ENCODE measurements around the gene TBC1D4. TPM values are rescaled to one million over a fixed set of nuclear protein-coding genes. Genes with fewer than 3 reads are reported as not detected.
A peak's percentile ranks its signal among the peaks of the same experiment; 100 is the strongest.

TBC1D4 gene
- total RNA-seq, 1 donor from 2014 or later, result 116 TPM

- ATAC-seq, result no peak
- intact Hi-C loops (cut with micrococcal nuclease), result no loop called here
Observed at GRCh38 chr13:75489502-75490263, 7.7 kb upstream of the TBC1D4 start.

DNA sequence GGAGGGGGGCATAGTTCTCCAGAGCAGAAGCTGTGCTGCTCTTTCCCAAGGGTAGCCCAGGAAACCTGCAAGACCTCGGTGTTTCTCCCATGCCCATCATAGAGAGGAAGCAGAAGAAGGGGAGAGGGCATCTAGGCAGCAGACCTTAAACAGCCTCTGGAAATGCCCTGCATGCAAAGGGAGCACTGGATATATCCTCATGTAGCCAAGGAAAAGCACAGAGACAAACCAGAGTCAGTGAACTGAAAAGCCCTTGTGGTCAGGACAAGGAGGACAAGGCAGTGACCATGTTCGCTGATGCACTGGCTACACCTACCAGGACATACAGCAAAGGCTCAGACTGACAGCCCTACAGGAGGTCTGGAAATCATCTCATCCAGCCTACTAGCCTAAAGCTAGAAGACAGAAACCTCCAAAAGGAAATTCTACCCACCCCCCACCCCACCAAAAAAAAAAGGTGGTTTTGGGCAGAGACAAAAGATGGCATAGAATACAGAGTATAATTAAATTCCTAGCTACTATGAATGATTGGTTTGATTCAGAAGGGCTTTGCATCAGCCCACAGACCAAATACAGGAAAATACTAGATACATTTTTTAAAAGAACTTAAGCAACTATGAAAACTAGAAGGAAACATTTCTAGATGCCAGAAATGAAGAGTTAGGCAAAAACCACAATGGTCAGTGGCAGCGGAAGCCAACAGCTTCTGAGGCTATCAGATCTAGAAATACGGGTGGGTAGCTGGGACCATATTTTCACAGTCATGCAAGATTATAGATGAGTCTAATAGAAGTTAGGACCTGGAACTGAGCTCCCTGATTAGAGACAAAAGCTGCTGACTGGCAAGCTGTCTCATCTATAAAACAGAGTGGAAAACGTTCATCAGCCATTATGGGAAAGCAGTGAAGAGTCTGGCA lies 4.4 kb upstream of the TBC1D4 start:
- intact Hi-C loops (cut with micrococcal nuclease), result no loop called here
- ATAC-seq (no peak), DNase-seq (no peak)

More at GRCh38 chr13:75489502-75490263, 7.7 kb upstream of the TBC1D4 start:
- no peak for DNase-seq

DNA sequence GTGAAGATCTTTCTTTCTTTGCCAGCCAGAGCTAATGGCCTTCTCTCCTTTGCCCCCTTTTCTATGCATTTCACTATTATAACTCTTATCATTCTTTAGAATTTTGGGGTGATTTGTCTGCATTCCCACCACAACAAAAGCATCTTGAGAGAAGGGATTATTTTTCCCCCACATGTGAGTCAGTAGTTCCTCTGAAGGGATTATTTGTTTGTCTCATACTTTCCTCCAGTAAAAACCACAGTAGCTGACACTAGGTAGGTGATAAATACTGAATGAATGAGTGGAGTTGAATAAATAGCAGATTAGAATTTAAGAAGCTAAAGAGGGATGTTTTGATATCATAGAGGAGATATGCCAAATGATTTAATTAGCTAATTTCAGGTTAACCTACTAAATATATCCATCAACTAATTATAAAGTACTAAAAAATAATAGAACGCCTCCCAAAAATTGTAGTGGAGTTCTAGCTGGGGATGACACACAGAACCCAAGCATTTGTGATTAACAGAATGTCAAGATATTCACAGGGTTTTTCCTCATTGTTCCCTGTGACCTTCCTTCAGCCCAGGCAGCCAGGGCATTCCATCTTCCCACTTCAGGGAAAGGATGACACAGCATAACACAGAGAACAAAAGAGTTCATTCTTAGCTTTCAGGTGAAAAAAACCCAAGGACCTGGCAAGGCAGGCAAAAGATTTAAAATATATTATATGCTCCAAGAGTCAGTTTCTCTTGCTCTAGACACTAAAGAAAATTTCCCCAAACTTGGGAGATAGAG lies 3.5 kb upstream of the TBC1D4 start:
- intact Hi-C loops (cut with micrococcal nuclease), result no loop called here
- DNase-seq, result no peak
- no peak for ATAC-seq

- intact Hi-C loops (cut with micrococcal nuclease), result loop anchor here (5.0 kb wide), 1 partner anchor 110 kb away; no protein-coding TSS in a partner anchor
- no peak for DNase-seq
- no peak for ATAC-seq
Observed at GRCh38 chr13:75482820-75483079, 781 bp upstream of the TBC1D4 start.

DNA sequence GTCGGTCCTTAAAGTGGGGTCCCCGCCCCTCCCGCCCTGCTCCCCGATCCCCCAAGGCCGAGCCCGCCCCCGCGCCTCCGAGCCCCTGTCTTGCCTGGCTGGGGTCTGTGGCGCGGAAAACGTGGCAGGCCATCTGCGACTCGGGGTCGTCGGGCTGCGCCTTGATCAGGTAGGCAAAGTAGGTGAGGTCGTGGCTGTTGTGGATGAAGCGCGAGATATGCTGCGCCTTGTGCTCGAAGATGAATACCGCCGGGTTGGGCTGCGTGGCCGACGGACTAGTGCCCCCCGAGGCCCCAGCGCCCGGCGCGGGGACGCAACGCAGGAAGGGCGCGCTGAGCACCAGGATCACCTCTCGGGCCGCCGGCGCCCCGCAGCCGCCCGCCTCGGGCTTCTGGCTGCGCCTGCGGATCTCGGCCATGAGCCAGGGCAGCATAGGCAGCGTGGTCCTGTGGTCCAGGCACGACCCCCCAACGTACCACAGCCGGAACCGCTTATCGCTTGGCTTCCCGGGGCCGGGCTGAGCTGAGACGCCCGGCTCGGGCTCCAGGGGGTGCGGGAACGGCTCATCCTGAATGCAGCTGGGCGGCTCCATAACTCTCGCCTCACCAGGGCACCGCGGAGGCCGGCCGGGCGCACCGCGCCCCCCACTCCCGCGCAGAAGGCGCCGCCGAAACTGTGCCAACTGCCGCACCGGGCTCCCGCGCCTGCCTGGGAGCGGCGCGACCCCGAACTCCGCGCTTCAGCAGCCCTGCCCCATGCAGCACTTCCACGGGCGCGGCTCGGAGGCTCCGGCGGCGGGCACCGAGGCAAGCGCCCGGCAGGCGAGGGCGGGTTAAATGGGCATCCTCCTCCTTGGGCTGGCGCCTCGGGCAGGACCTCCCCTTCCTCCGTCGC lies 546 bp downstream of the TBC1D4 start:
- ATAC-seq (peak; percentile 59), DNase-seq (peak; percentile 58)
- intact Hi-C loops (cut with micrococcal nuclease), result loop anchor here (5.0 kb wide), 1 partner anchor 109 kb away; no protein-coding TSS in a partner anchor

- peak; percentile 33 for ATAC-seq
- intact Hi-C loops (cut with micrococcal nuclease), result loop anchor here (5.0 kb wide), 1 partner anchor 108 kb away; no protein-coding TSS in a partner anchor
- peak; percentile 71 for DNase-seq
Observed at GRCh38 chr13:75480671-75481175, 1.2 kb downstream of the TBC1D4 start.

DNA sequence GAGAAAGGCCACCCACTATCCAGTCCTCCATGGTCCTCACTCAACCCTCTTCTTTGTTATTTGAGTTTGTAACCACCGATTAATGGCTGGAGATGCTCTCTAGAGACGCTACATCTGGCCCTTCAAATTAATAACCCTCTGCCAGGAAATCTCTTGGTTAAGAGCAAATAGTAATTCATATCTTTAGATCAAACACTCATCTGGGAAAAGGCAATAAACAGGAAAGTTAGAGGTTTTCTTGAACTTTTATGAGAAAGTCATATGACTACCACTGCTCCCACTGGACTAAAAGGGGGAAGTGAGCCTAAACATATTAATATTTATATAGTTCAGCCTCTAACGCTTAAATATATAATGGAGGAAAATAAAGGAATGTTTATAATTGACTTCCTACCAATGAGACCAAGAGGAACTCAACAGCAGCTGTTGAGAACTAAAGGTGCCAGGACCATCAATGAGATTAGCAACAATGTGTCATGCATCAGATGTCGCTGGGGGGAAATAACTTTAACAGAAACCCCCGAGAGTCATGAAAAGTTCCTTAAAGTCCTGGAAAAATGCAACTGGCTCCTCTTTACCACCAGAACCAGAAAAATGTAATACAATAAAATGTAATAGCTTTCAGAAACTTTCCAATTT lies 2.7 kb downstream of the TBC1D4 start:
- intact Hi-C loops (cut with micrococcal nuclease), result no loop called here

DNA sequence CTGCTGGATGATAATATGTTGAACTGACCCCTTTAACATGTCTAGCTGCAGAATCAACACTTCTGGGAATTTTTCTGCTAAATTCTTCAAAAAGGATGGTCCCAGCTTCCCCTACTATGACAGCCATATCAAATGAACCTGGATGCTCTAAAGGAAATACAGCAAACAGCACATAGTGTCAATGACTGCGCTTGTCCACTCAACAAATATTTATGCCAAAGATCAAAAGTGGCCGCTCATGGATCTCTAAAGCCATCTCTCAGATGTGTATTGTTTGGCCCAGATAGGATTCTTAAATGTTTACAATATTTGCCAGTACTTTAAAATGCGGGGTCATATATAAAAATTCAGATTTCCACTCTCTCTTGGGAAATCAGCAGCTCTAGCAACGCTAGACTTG lies 3.3 kb downstream of the TBC1D4 start:
- intact Hi-C loops (cut with micrococcal nuclease), result no loop called here
- no peak for ATAC-seq

More for the DNA sequence above, 2.7 kb downstream of the TBC1D4 start:
- DNase-seq (no peak), ATAC-seq (no peak)

GRCh38 chr13:75474956-75475355 lies 7.0 kb downstream of the TBC1D4 start:
- intact Hi-C loops (cut with micrococcal nuclease), result no loop called here
- DNase-seq (no peak), ATAC-seq (no peak)

More for the DNA sequence above, 3.3 kb downstream of the TBC1D4 start:
- DNase-seq, result no peak

DNA sequence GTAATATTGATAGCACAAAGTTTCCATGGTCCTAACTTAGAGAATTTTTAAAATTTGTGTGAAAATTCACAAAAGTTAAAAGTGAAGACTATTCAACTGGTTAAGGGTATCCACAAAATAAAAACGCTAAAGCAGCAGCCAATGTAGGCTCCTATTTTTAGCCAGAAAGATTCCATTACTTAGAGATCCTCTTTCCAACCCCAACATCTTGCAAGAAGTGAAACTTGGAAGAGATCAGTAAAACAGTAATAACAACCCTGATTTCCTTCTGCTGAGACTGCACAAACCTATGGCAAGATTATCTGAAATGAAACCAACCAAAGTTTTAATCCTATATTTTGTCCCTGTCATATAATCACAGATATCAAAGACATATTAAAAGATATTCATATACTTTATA lies 8.5 kb downstream of the TBC1D4 start:
- no peak for DNase-seq
- peak; percentile 46 for ATAC-seq
- intact Hi-C loops (cut with micrococcal nuclease), result no loop called here

DNA sequence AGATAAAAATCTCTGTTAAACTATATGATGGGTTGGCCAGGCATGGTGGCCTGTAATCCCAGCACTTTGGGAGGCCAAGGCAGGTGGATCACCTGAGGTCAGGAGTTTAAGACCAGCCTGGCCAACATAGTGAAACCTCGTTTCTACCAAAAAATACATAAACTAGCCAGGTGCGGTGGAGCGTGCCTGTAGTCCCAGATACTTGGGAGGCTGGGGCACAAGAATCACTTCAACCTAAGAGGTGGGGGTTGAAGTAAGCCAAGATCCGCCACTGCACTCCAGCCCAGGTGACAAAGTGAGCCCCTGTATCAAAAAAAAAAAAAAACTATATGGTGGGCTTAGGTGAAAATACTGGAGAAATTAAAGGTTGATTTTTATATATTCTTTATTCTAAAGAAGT lies 11.3 kb downstream of the TBC1D4 start:
- ATAC-seq, result no peak
- intact Hi-C loops (cut with micrococcal nuclease), result no loop called here
- no peak for DNase-seq

DNA sequence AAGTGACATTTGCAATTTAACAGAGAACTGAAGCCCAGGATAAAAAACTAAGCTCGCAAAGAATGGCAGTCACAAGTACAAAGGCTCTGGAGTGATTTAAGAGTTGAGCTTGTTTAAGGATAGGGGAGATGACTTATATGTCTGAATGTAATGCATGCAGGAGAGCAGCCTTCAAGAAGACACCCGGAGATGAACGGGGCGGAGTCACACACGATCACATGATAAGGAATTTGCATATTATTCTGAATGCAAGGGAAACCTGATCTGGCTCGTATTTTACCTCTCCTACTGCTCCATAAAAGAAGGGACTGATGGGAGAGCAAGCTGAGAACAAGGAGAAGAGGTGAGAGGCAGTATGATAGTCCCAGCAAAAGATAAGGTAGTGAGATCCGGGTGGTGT lies 12.9 kb downstream of the TBC1D4 start:
- DNase-seq, result no peak
- no peak for ATAC-seq
- intact Hi-C loops (cut with micrococcal nuclease), result no loop called here

DNA sequence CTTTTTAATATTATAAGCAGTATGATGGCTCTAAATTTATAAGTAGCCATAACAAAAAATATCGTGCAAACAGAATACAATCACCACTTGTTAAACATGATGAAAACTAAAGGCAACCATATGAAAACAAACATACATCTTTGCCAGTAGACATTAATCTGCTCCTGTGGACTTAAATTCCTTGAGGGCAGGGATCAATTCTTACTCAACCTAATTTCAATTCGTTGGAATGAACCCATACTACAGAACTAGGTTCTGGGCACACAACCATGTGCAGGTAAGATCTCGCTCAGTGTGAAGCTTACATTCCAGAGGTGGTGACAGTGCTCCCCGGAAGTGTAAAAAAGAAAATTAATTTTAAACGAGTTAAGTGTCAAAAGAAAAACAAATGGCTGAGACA lies 13.4 kb downstream of the TBC1D4 start:
- intact Hi-C loops (cut with micrococcal nuclease), result no loop called here
- DNase-seq (no peak), ATAC-seq (no peak)

GRCh38 chr13:75468098-75468497 lies 13.9 kb downstream of the TBC1D4 start:
- ATAC-seq (no peak), DNase-seq (no peak)
- intact Hi-C loops (cut with micrococcal nuclease), result no loop called here

DNA sequence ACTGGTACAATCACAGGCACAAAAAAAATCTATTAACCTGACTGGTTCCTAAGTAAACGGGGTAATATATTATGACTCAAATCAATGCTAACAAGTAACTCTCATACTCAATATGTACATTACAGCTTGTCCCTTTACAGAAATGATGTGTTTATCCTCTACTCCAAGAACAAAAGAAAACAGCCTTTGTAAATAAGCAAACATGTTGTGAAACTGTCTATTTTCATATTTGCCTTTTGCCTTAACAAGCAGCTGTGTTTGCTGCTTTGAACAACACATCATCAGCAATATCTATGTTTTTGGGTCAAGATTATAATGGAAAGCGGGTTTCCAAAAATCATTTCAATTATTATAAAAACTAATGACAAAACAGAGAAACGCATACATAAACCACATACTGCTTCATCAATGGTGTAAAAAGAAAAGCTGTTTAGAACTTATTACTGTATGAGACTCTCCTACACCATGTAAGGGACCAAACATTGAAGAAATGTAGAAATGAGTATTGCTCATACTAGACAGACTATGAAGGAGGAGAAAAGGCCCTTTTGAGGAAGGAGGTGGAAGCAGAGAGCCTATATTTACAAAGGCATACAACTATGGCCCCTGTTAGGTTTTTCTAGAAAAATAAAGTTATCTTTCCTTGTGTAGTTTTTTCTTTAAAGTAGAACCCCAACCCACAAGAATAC lies 14.8 kb downstream of the TBC1D4 start:
- intact Hi-C loops (cut with micrococcal nuclease), result no loop called here
- ATAC-seq, result no peak
- no peak for DNase-seq

- intact Hi-C loops (cut with micrococcal nuclease), result no loop called here
Observed at GRCh38 chr13:75465236-75465635, 16.7 kb downstream of the TBC1D4 start.

GRCh38 chr13:75461314-75461713 lies 20.7 kb downstream of the TBC1D4 start:
- DNase-seq (no peak), ATAC-seq (no peak)
- intact Hi-C loops (cut with micrococcal nuclease), result no loop called here

More at GRCh38 chr13:75465236-75465635, 16.7 kb downstream of the TBC1D4 start:
- no peak for ATAC-seq
- DNase-seq, result no peak
